Adrenal gland (tissue), 12 donors: ENCODE measurements around the gene COPG1. TPM values are rescaled to one million over a fixed set of nuclear protein-coding genes. Genes with fewer than 3 reads are reported as not detected.
"Not testable (repeated sequence)": the region's sequence is repeated elsewhere in the genome, so short reads cannot be mapped to it uniquely, and the experiment has no call there.

Source experiments
- DNase-seq, 7 donors: peaks; one replicate each; pipeline ENCODE4 v3.0.0-alpha.2; 2019 to 2020
- H3K27ac ChIP-seq, 5 donors: fragments of 200-600 bp; sonication (generic) in 4 of 5; 1 replicate in 3 of 5; 2 replicates in 2 of 5; pipeline versions ENCODE4 v1.5.1 to v1.8.0; 2016 to 2020; ENCODE audit warnings: mild to moderate bottlenecking in 1 of 5
- H3K27me3 ChIP-seq: fragments of 200-600 bp; 2 replicates; pipeline ENCODE4 v1.8.0; 2021
- H3K36me3 ChIP-seq, 2 donors: fragments of 200-600 bp; replicated peaks in 1 of 2; 1 replicate in 1 of 2; 2 replicates in 1 of 2; pipeline versions ENCODE4 v1.5.1 to v1.8.0; 2018 to 2022
- H3K4me1 ChIP-seq, 2 donors: fragments of 200-600 bp; replicated peaks in 1 of 2; 1 replicate in 1 of 2; 2 replicates in 1 of 2; pipeline versions ENCODE4 v1.5.1 to v1.8.0; 2018 to 2021
- H3K4me3 ChIP-seq, 4 donors: fragments of 200-600 bp; sonication (generic) in 3 of 4; one replicate each; pipeline ENCODE4 v1.5.1; 2016 to 2018
- H3K9me3 ChIP-seq, 3 donors: fragments of 200-600 bp; sonication (generic) in 1 of 3; replicated peaks in 1 of 3; 1 replicate in 2 of 3; 2 replicates in 1 of 3; pipeline versions ENCODE4 v1.5.1 to v1.8.0; 2016 to 2021
- POLR2A ChIP-seq, 2 donors: fragments of 450-650 bp; IDR thresholded peaks; one replicate each; pipeline ENCODE4 v1.6.1; 2017; ENCODE audit warnings: antibody characterized with exemption in 2 of 2, mild to moderate bottlenecking in 2 of 2, moderate library complexity in 1 of 2
- WGBS, 4 donors: extraction: QIAGEN DNeasy Blood & Tissue Kit in 2 of 4; methylation state at CpG; one replicate each; pipeline versions ENCODE4 v1.1.5 to v1.1.7; 2013 to 2017; 5-methylcytosine and 5-hydroxymethylcytosine counted together
- intact Hi-C, 2 donors: fragments of 100-400 bp; cut with DNase I; formaldehyde crosslinking; loops; one replicate each; pipeline versions ENCODE4 v1.14.1 to v1.15.0; 2022 to 2023
- polyA plus RNA-seq, 3 donors: library from polyadenylated mRNA; stranded (reverse); fragments of 200-250 nt in 2 of 3; fragments of 350-450 nt in 1 of 3; fragmentation: Illumina TruSeq in 1 of 3; extraction: RNeasy Lipid Tissue Mini Kit (QIAGEN cat#74804) in 1 of 3; gene quantifications; one replicate each; pipeline ENCODE4 v1.2.3, GENCODE V29; 2013 to 2014
- total RNA-seq, 9 donors: library from RNA; depleted of rRNA in 4 of 9; stranded (reverse); fragments of >200 nt in 4 of 9; fragments of 120-200 nt in 1 of 9; fragmentation: NEBNext Ultra II Directional in 1 of 9; extraction: Animal tissue kit (Norgen Biotek cat#: 25700) in 1 of 9; gene quantifications; one replicate each; pipeline versions ENCODE4 v1.1.0 to v1.2.4, GENCODE V29; 2013 to 2023
- TF ChIP-seq, protein P1 (sequence below), 6 experiments: fragments of 450-650 bp in 4 of 6; fragments of 200-600 bp in 2 of 6; sonication (generic) in 1 of 6; IDR thresholded peaks; 1 replicate in 5 of 6; 2 replicates in 1 of 6; pipeline versions ENCODE4 v1.5.1 to v1.8.0; 2016 to 2021; ENCODE audit warnings: antibody characterized with exemption in 6 of 6, mild to moderate bottlenecking in 2 of 6, moderate library complexity in 1 of 6
- donor health status: healthy with polysubstance abuse.
- donor health status: Bipolar disorder and iron deficiency.
- donor health status: DM: yes; HTN: yes; CAD: no.
- donor health status: DM: no; HTN: no; CAD: no.
- donor health status: DM: no; HTN: no; CAD: no.
- donor health status: DM: yes; HTN: yes; CAD: no.

Gene COPG1
- total and polyA plus RNA-seq, 12 donors = 84.9 to 318 (median 163) TPM

GRCh38 chr3:129213238-129213637 is 36.2 kb upstream of the COPG1 start:
- WGBS, 4 donors = 94 to 98% (median 96%) methylated on average over 5 of the region's 5 CpGs
- intact Hi-C loops = no loop called here
- DNase-seq = no peak
- Histone ChIP-seq H3K27ac (no peak overlapping the region), H3K36me3 (no peaks in the 10 kb centered on the region), H3K9me3 (no peaks in the 10 kb centered on the region), H3K4me3 (no peak overlapping the region), H3K4me1 (peaks cover 14% of the 10 kb centered on the region in 2 donors), H3K27me3 (no peaks in the 10 kb centered on the region)
- no peak for TF ChIP-seq POLR2A (IDR thresholded peaks at IDR 0.05)
- TF ChIP-seq, protein P1, sequence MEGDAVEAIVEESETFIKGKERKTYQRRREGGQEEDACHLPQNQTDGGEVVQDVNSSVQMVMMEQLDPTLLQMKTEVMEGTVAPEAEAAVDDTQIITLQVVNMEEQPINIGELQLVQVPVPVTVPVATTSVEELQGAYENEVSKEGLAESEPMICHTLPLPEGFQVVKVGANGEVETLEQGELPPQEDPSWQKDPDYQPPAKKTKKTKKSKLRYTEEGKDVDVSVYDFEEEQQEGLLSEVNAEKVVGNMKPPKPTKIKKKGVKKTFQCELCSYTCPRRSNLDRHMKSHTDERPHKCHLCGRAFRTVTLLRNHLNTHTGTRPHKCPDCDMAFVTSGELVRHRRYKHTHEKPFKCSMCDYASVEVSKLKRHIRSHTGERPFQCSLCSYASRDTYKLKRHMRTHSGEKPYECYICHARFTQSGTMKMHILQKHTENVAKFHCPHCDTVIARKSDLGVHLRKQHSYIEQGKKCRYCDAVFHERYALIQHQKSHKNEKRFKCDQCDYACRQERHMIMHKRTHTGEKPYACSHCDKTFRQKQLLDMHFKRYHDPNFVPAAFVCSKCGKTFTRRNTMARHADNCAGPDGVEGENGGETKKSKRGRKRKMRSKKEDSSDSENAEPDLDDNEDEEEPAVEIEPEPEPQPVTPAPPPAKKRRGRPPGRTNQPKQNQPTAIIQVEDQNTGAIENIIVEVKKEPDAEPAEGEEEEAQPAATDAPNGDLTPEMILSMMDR (IDR thresholded peaks at IDR 0.05) = no peak

- TF ChIP-seq, protein P1 (IDR thresholded peaks at IDR 0.05) = no peak
- TF ChIP-seq POLR2A (IDR thresholded peaks at IDR 0.05) = no peak
Observed at GRCh38 chr3:129218742-129219141, 30.7 kb upstream of the COPG1 start.

DNA sequence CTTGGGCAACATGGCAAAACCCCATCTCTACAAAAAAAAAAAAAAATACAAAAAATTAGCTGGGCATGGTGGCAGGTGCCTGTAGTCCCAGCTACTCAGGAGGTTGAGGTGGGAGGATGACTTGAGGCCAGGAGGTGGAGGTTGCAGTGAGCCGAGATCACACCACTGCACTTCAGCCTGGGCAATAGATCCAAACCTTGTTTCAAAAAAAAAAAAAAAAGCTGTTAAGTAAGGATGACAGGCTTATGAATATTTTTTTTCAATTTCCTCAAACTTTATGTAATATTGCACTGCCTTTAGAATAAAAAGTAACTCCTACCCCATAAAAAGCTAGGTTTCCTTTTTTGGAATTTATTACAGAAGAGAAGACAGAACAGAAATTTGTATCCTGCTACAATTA is 25.0 kb upstream of the COPG1 start:
- H3K27ac ChIP-seq = peak overlapping the region; percentile 82 to 89 (median 86)
- 0 to 33% (median 8%) methylated on average over 1 of the region's 1 CpG for WGBS, 4 donors
- H3K27me3 ChIP-seq, H3K36me3 ChIP-seq, H3K9me3 ChIP-seq, DNase-seq, intact Hi-C loops: not testable (repeated sequence)
- H3K4me3 ChIP-seq = peak overlapping the region in 1 of 4 donors; percentile 27
- H3K4me1 ChIP-seq = peaks cover 43 to 58% of the 10 kb centered on the region in 2 donors

More at GRCh38 chr3:129218742-129219141, 30.7 kb upstream of the COPG1 start:
- Histone ChIP-seq H3K9me3 (no peaks in the 10 kb centered on the region), H3K4me1 (peaks cover 0 to 4% of the 10 kb centered on the region in 2 donors), H3K27me3 (no peaks in the 10 kb centered on the region), H3K36me3 (no peaks in the 10 kb centered on the region), H3K27ac (no peak overlapping the region), H3K4me3 (no peak overlapping the region)
- intact Hi-C loops = no loop called here
- WGBS, 4 donors = 91 to 97% (median 94%) methylated on average over 2 of the region's 2 CpGs
- no peak for DNase-seq

GRCh38 chr3:129224984-129225393 is 24.4 kb upstream of the COPG1 start:
- intact Hi-C loops = no loop called here
- H3K27ac ChIP-seq = peak overlapping the region; percentile 82 to 94 (median 87)
- peak overlapping the region in 1 of 4 donors; percentile 9 for H3K4me3 ChIP-seq
- DNase-seq = peak; percentile 84 to 98 (median 97)
- H3K9me3 ChIP-seq = no peaks in the 10 kb centered on the region
- WGBS, 4 donors = 0 to 3% (median 1%) methylated on average over 9 of the region's 9 CpGs
- no peaks in the 10 kb centered on the region for H3K27me3 ChIP-seq
- peak in 1 of 2 donors; percentile 83 for TF ChIP-seq POLR2A (IDR thresholded peaks at IDR 0.05)
- TF ChIP-seq, protein P1 (IDR thresholded peaks at IDR 0.05) = peak in 3 of 6 experiments; percentile 20 to 41 (median 40)
- no peaks in the 10 kb centered on the region for H3K36me3 ChIP-seq
- H3K4me1 ChIP-seq = peaks cover 43 to 63% of the 10 kb centered on the region in 2 donors

GRCh38 chr3:129226374-129226773 is 23.0 kb upstream of the COPG1 start:
- peaks cover 47 to 74% of the 10 kb centered on the region in 2 donors for H3K4me1 ChIP-seq
- peak overlapping the region; percentile 57 to 94 (median 87) for H3K27ac ChIP-seq
- H3K36me3 ChIP-seq = no peaks in the 10 kb centered on the region
- peak; percentile 92 to 99 (median 98) for DNase-seq
- WGBS, 4 donors = 16 to 31% (median 29%) methylated on average over 6 of the region's 6 CpGs
- intact Hi-C loops = no loop called here
- TF ChIP-seq, protein P1 (IDR thresholded peaks at IDR 0.05) = no peak
- TF ChIP-seq POLR2A (IDR thresholded peaks at IDR 0.05) = peak in 1 of 2 donors; percentile 63
- no peaks in the 10 kb centered on the region for H3K27me3 ChIP-seq
- H3K9me3 ChIP-seq = no peaks in the 10 kb centered on the region
- no peak overlapping the region for H3K4me3 ChIP-seq
